K562 (cell line): ENCODE data around the gene LASP1NB.

Source experiments
- ATAC-seq: fragments of 200-7000 bp; cut with Tn5 transposase; 3 replicates; pipeline ENCODE4 v1.9.1; 2020; ENCODE audit warnings: moderate library complexity
- BruUV-seq: library from RNA; stranded (reverse); fragments of 400-500 nt; replicated peaks from 2 replicates; lab custom pipeline; 2021; lab: Mats Ljungman, UMichigan
- CTCF ChIA-PET: fragments of 300-600 bp; formaldehyde crosslinking; extraction: SDS; loops from one replicate; lab custom pipeline; 2021; ENCODE audit warnings: low intra/inter-chr PET ratio; lab: Yijun Ruan, JAX
- POLR2A ChIA-PET: fragments of 300-600, 350-650 bp; sonication (Branson Sonifier 250); formaldehyde crosslinking; extraction: SDS; loops from one replicate; lab custom pipeline; 2021; ENCODE audit warnings: antibody characterized with exemption, inconsistent platforms; lab: Yijun Ruan, JAX
- DNase-seq, 4 experiments: peaks; one replicate each; pipeline versions ENCODE4 v3.0.0 to v3.0.0-alpha.2; 2011 to 2018; ENCODE audit warnings: low spot score in 3 of 4, mixed read lengths in 3 of 4; ENCODE audit errors: extremely low read depth in 1 of 4
- FAIRE-seq: peaks from 2 replicates; lab custom pipeline; 2011; peaks lifted over from hg19 to GRCh38; lab: Jason Lieb, UNC
- H2AFZ ChIP-seq: 2 replicates; pipeline ENCODE4 v1.6.0; 2011; ENCODE audit warnings: low read depth, low read length, control low read depth, inconsistent platforms
- H3K27ac ChIP-seq: fragments of 200-600 bp; 3 replicates; pipeline ENCODE4 v1.8.0; 2011; ENCODE audit warnings: low read depth, mild to moderate bottlenecking, control low read depth, inconsistent platforms, low read length, moderate library complexity, mixed read lengths; ENCODE audit errors: extremely low read depth
- H3K27me3 ChIP-seq, 2 experiments: fragments of 300-600 bp in 1 of 2; 2 replicates in 1 of 2; 3 replicates in 1 of 2; pipeline versions ENCODE4 v1.6.0 to v1.8.0; 2011; ENCODE audit warnings: inconsistent platforms in 2 of 2, low read length in 2 of 2, mild to moderate bottlenecking in 1 of 2, mixed read lengths in 1 of 2, moderate library complexity in 1 of 2; ENCODE audit not compliant: control insufficient read depth in 2 of 2, insufficient read depth in 2 of 2
- H3K36me3 ChIP-seq: fragments of 300-600 bp; 3 replicates; pipeline ENCODE4 v1.8.0; 2011; ENCODE audit warnings: mild to moderate bottlenecking, low read length, inconsistent platforms; ENCODE audit not compliant: control insufficient read depth, insufficient read depth
- H3K4me1 ChIP-seq, 2 experiments: fragments of 200-600 bp in 1 of 2; replicated peaks in 1 of 2; 2 replicates in 1 of 2; 3 replicates in 1 of 2; pipeline versions ENCODE4 v1.5.1 to v1.8.0; 2011; ENCODE audit warnings: inconsistent platforms in 2 of 2, low read length in 2 of 2, mild to moderate bottlenecking in 1 of 2, mixed read lengths in 1 of 2, moderate library complexity in 1 of 2; ENCODE audit not compliant: control insufficient read depth in 2 of 2, insufficient read depth in 2 of 2
- H3K4me2 ChIP-seq: 2 replicates; pipeline ENCODE4 v1.6.1; 2011; ENCODE audit warnings: low read length, control low read depth, inconsistent platforms, mixed read lengths; ENCODE audit not compliant: insufficient read depth
- H3K4me3 ChIP-seq: fragments of 200-600 bp; sonication (generic), shearing (Covaris generic); 2 replicates; pipeline ENCODE4 v1.5.1; 2016; ENCODE audit warnings: control low read depth, inconsistent platforms
- H3K79me2 ChIP-seq: fragments of 200-600 bp; 3 replicates; pipeline ENCODE4 v1.8.0; 2011; ENCODE audit warnings: low read length, inconsistent platforms; ENCODE audit not compliant: control insufficient read depth, insufficient read depth
- H3K9ac ChIP-seq, 2 experiments: 2 replicates each; pipeline versions ENCODE4 v1.6.0 to v1.6.1; 2011; ENCODE audit warnings: low read depth in 2 of 2, low read length in 2 of 2, control low read depth in 1 of 2, inconsistent platforms in 1 of 2, mild to moderate bottlenecking in 1 of 2, mixed read lengths in 1 of 2; ENCODE audit not compliant: insufficient read depth in 1 of 2
- H3K9me1 ChIP-seq: one replicate; pipeline ENCODE4 v1.6.0; 2011; ENCODE audit warnings: inconsistent platforms, mild to moderate bottlenecking, low read length, moderate library complexity; ENCODE audit not compliant: control insufficient read depth, insufficient read depth
- H3K9me3 ChIP-seq: replicated peaks from 2 replicates; pipeline ENCODE4 v1.5.1; 2011; ENCODE audit warnings: low read depth, low read length, inconsistent platforms; ENCODE audit not compliant: control insufficient read depth, insufficient read depth
- H4K20me1 ChIP-seq: replicated peaks from 2 replicates; pipeline ENCODE4 v1.6.1; 2011; ENCODE audit warnings: low read length, inconsistent platforms, mixed read lengths; ENCODE audit not compliant: control insufficient read depth, insufficient read depth
- KAT7 ChIP-seq: sonication (generic); formaldehyde crosslinking; IDR thresholded peaks from 2 replicates; pipeline ENCODE4 v1.8.0; 2022; ENCODE audit warnings: missing genetic modification reagents, mild to moderate bottlenecking, borderline replicate concordance
- ZNF121 ChIP-seq: sonication (generic); formaldehyde crosslinking; conservative IDR thresholded peaks from 2 replicates; pipeline ENCODE4 v1.8.0; 2022; ENCODE audit warnings: missing genetic modification reagents
- ZNF384 ChIP-seq: IDR thresholded peaks from 2 replicates; pipeline ENCODE4 v1.6.1; 2012; ENCODE audit warnings: low read depth, low read length, improper control_type of control experiment
- ZNF696 ChIP-seq: fragments of 250-450 bp; sonication (Bioruptor Pico); conservative IDR thresholded peaks from 2 replicates; pipeline ENCODE4 v1.4.0; 2020; ENCODE audit warnings: mild to moderate bottlenecking, moderate library complexity
- WGBS: fragments of 100-300 bp; shearing (Covaris generic); methylation state at CpG from one replicate; pipeline ENCODE4 v1.1.6; 2016; ENCODE audit warnings: low coverage, mixed read lengths; ENCODE audit not compliant: insufficient coverage; ENCODE audit errors: missing lambda C conversion rate; 5-methylcytosine and 5-hydroxymethylcytosine counted together
- in situ Hi-C: fragments of 300-500 bp; cut with MboI; formaldehyde crosslinking; loops from 4 replicates; pipeline ENCODE4 v1.15.0; 2018; ENCODE audit warnings: inconsistent platforms, mixed read lengths
- intact Hi-C: fragments of 100-400 bp; cut with micrococcal nuclease; formaldehyde crosslinking; loops from 2 replicates; pipeline ENCODE4 v1.14.2; 2022
- TF ChIP-seq, protein P1 (sequence below): IDR thresholded peaks from 2 replicates; pipeline ENCODE4 v1.6.1; 2011; ENCODE audit warnings: borderline replicate concordance, low read depth, mild to moderate bottlenecking, moderate library complexity, low read length; ENCODE audit not compliant: insufficient read depth, poor library complexity, severe bottlenecking

Gene LASP1NB

DNA sequence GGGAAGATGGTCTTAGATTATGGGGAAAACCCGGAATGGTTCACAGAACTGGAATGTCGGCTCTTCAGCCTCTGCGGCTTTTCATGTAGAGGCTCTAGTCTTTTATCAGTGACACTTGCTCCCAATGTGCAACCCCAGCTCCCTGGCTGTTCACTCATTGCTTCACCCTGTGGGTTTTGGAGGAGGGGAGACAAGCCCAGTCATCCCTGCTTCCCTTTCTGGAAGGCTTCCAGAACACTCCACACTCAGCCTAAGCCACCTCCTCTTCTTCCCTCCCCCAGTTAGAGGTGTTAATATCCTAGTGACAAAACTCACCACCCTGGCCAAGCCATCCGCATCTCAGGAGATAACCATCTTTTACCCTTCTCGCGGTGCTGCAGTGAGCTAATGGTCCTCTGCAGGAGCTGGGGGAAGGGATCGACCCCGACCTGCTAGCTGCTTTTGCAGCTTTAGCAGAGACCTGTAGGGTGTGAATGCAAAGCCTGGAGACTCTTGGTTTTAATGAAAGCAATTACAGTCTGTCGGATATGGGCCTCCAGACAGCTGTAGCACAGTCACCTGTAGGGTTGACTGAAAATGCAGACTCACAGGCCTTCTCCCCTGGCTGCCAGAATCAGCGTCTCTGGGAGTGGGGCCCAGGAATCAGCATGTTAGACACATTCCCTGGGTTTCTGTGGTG lies 24.3 kb upstream of the LASP1NB start (continued):
- TF ChIP-seq, protein P1, sequence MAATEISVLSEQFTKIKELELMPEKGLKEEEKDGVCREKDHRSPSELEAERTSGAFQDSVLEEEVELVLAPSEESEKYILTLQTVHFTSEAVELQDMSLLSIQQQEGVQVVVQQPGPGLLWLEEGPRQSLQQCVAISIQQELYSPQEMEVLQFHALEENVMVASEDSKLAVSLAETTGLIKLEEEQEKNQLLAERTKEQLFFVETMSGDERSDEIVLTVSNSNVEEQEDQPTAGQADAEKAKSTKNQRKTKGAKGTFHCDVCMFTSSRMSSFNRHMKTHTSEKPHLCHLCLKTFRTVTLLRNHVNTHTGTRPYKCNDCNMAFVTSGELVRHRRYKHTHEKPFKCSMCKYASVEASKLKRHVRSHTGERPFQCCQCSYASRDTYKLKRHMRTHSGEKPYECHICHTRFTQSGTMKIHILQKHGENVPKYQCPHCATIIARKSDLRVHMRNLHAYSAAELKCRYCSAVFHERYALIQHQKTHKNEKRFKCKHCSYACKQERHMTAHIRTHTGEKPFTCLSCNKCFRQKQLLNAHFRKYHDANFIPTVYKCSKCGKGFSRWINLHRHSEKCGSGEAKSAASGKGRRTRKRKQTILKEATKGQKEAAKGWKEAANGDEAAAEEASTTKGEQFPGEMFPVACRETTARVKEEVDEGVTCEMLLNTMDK = no peak
- TF ChIP-seq ZNF696 (no peak), KAT7 (CRISPR knock-in tag) (no peak)

DNA sequence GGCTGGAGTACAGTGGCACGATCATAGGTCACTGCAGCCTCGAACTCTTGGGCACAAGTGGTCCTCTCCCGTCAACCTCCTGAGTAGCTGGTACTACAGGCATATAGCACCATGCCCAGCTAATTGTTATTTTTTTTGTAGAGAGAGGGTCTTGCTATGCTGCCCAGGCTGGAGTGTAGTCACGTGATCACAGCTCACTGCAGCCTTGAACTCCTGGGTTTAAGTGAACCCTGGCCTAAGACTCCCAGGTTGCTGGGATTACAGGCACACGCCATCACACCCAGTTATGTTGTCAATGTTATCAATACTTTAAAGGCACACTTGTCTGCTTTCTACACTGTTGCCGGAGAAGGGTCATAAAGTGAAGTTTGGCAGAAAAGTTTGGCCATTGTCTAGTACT lies 22.0 kb upstream of the LASP1NB start:
- in situ Hi-C loops (no loop called here), intact Hi-C loops (no loop called here)
- H3K4me1 ChIP-seq = peaks cover 24 to 33% of the 10 kb centered on the region in 2 experiments
- no peak overlapping the region for H3K27ac ChIP-seq
- FAIRE-seq = no peak
- ATAC-seq = no peak
- no peaks in the 10 kb centered on the region for H3K27me3 ChIP-seq
- H3K4me2 ChIP-seq = no peak overlapping the region
- no peaks in the 10 kb centered on the region for H3K9me3 ChIP-seq
- H4K20me1 ChIP-seq = peaks cover 21% of the 10 kb centered on the region
- POLR2A ChIA-PET = no interaction called here
- TF ChIP-seq ZNF384 (no peak), ZNF121 (CRISPR knock-in tag) (peak; percentile 83)
- H3K79me2 ChIP-seq = peaks cover 23% of the 10 kb centered on the region
- DNase-seq = no peak
- WGBS = 88% methylated on average over 6 of the region's 6 CpGs
- H3K9ac ChIP-seq = no peak overlapping the region
- BruUV-seq = TSS peak; percentile 7
- H3K4me3 ChIP-seq = no peak overlapping the region
- peaks cover 60% of the 10 kb centered on the region for H3K36me3 ChIP-seq
- CTCF ChIA-PET = no interaction called here
- H3K9me1 ChIP-seq = no peaks in the 10 kb centered on the region
- H2AFZ ChIP-seq = no peak overlapping the region
